IMR-90 (cell line): ENCODE data around the gene MAGEA2. TPM values are rescaled to one million over a fixed set of nuclear protein-coding genes. Genes with fewer than 3 reads are reported as not detected.
"Not testable (repeated sequence)": the region's sequence is repeated elsewhere in the genome, so short reads cannot be mapped to it uniquely, and the experiment has no call there.

ENCODE experiments used
- ATAC-seq: fragments of 200-7000 bp; cut with Tn5 transposase; 2 replicates; pipeline ENCODE4 v1.9.1; 2020; ENCODE audit warnings: low read depth, mild to moderate bottlenecking, moderate library complexity
- BruUV-seq: library from RNA; stranded (reverse); fragments of 400-500 nt; replicated peaks from 2 replicates; lab custom pipeline; 2021; lab: Mats Ljungman, UMichigan
- CTCF ChIA-PET: fragments of 300-600 bp; formaldehyde crosslinking; extraction: SDS; loops from one replicate; lab custom pipeline; 2021; ENCODE audit warnings: antibody characterized with exemption; lab: Yijun Ruan, JAX
- POLR2A ChIA-PET: fragments of 300-600 bp; sonication (Branson Sonifier 250); formaldehyde crosslinking; loops from one replicate; lab custom pipeline; 2022; ENCODE audit warnings: antibody characterized with exemption; ENCODE audit not compliant: unreplicated experiment; lab: Charles Lee
- DNase-seq: peaks from one replicate; pipeline ENCODE4 v3.0.0; 2013
- H2AFZ ChIP-seq: replicated peaks from 2 replicates; pipeline ENCODE3; 2013; ENCODE audit warnings: low read length, mild to moderate bottlenecking; ENCODE audit not compliant: poor library complexity
- H2AK5ac ChIP-seq: 2 replicates; pipeline ENCODE4 v1.6.1; 2013; ENCODE audit warnings: low read depth, low read length, inconsistent platforms
- H2AK9ac ChIP-seq: replicated peaks from 2 replicates; pipeline ENCODE3; 2013; ENCODE audit warnings: mild to moderate bottlenecking, low read depth, low read length, moderate library complexity; ENCODE audit not compliant: poor library complexity
- H2BK120ac ChIP-seq: 2 replicates; pipeline ENCODE4 v1.6.1; 2013; ENCODE audit warnings: low read depth, low read length, inconsistent platforms
- H2BK15ac ChIP-seq: 3 replicates; pipeline ENCODE4 v1.6.1; 2013; ENCODE audit warnings: low read depth, low read length, inconsistent platforms
- H2BK20ac ChIP-seq: 2 replicates; pipeline ENCODE4 v1.6.1; 2013; ENCODE audit warnings: low read depth, mild to moderate bottlenecking, inconsistent platforms, low read length, moderate library complexity
- H2BK5ac ChIP-seq: 2 replicates; pipeline ENCODE4 v1.6.1; 2013; ENCODE audit warnings: mild to moderate bottlenecking, low read depth, low read length, inconsistent platforms; ENCODE audit not compliant: poor library complexity, severe bottlenecking
- H3K14ac ChIP-seq: replicated peaks from 2 replicates; pipeline ENCODE4 v1.6.1; 2013; ENCODE audit warnings: low read depth, low read length, inconsistent platforms
- H3K18ac ChIP-seq: 2 replicates; pipeline ENCODE4 v1.6.1; 2013; ENCODE audit warnings: low read depth, low read length, control low read depth
- H3K23ac ChIP-seq: 2 replicates; pipeline ENCODE4 v1.6.1; 2013; ENCODE audit warnings: low read depth, low read length, inconsistent platforms
- H3K27ac ChIP-seq: 2 replicates; pipeline ENCODE4 v1.5.1; 2013; ENCODE audit warnings: mild to moderate bottlenecking, control low read depth, low read length; ENCODE audit not compliant: insufficient read depth
- H3K27me3 ChIP-seq: 2 replicates; pipeline ENCODE4 v1.6.1; 2013; ENCODE audit warnings: low read length; ENCODE audit not compliant: control insufficient read depth, insufficient read depth
- H3K36me3 ChIP-seq: 2 replicates; pipeline ENCODE4 v1.6.1; 2013; ENCODE audit warnings: low read length, mixed read lengths; ENCODE audit not compliant: control insufficient read depth, insufficient read depth
- H3K4ac ChIP-seq: 2 replicates; pipeline ENCODE4 v1.6.1; 2013; ENCODE audit warnings: low read depth, low read length, inconsistent platforms
- H3K4me1 ChIP-seq: 2 replicates; pipeline ENCODE4 v1.6.1; 2013; ENCODE audit warnings: low read length, mixed read lengths; ENCODE audit not compliant: control insufficient read depth, insufficient read depth
- H3K4me2 ChIP-seq: 2 replicates; pipeline ENCODE4 v1.6.1; 2013; ENCODE audit warnings: low read depth, mild to moderate bottlenecking, control low read depth, low read length, moderate library complexity
- H3K4me3 ChIP-seq: 2 replicates; pipeline ENCODE4 v1.5.1; 2013; ENCODE audit warnings: low read depth, mild to moderate bottlenecking, control low read depth, low read length, moderate library complexity; ENCODE audit not compliant: insufficient read depth
- H3K56ac ChIP-seq: 2 replicates; pipeline ENCODE4 v1.6.1; 2013; ENCODE audit warnings: low read length, inconsistent platforms; ENCODE audit not compliant: insufficient read depth; ENCODE audit errors: extremely low read depth
- H3K79me1 ChIP-seq, 2 experiments: 2 replicates each; pipeline ENCODE4 v1.6.1; 2013; ENCODE audit warnings: low read length in 2 of 2, inconsistent platforms in 1 of 2, low read depth in 1 of 2
- H3K9ac ChIP-seq: 2 replicates; pipeline ENCODE4 v1.6.1; 2013; ENCODE audit warnings: low read depth, low read length, control low read depth
- H3K9me1 ChIP-seq: 2 replicates; pipeline ENCODE4 v1.6.1; 2013; ENCODE audit warnings: low read length, inconsistent platforms; ENCODE audit not compliant: insufficient read depth
- H3K9me3 ChIP-seq: 2 replicates; pipeline ENCODE4 v1.6.1; 2013; ENCODE audit warnings: low read length; ENCODE audit not compliant: control insufficient read depth, insufficient read depth
- H4K20me1 ChIP-seq: 2 replicates; pipeline ENCODE4 v1.6.1; 2013; ENCODE audit warnings: low read length, inconsistent platforms; ENCODE audit not compliant: insufficient read depth
- H4K5ac ChIP-seq: 2 replicates; pipeline ENCODE4 v1.6.1; 2013; ENCODE audit warnings: mild to moderate bottlenecking, low read depth, low read length, control low read depth
- H4K8ac ChIP-seq, 2 experiments: 2 replicates each; pipeline ENCODE4 v1.6.1; 2013; ENCODE audit warnings: low read depth in 2 of 2, low read length in 2 of 2, control low read depth in 1 of 2, inconsistent platforms in 1 of 2
- H4K91ac ChIP-seq: 2 replicates; pipeline ENCODE4 v1.6.1; 2013; ENCODE audit warnings: low read depth, low read length, inconsistent platforms; ENCODE audit not compliant: insufficient read depth
- WGBS, 2 experiments: methylation state at CpG; one replicate each; pipeline versions ENCODE4 v1.1.5 to v1.1.7; 2013; ENCODE audit warnings: missing lambda C conversion rate in 2 of 2; ENCODE audit not compliant: insufficient read length in 1 of 2; ENCODE audit errors: extremely low coverage in 2 of 2; 5-methylcytosine and 5-hydroxymethylcytosine counted together
- dilution Hi-C: fragments of 300-500 bp; cut with HindIII; formaldehyde crosslinking; loops from one replicate; pipeline ENCODE4 v1.14.3; 2018; ENCODE audit warnings: low sequenced_read_pairs; ENCODE audit not compliant: unreplicated experiment
- in situ Hi-C: fragments of 300-500 bp; cut with MboI; formaldehyde crosslinking; loops from 3 replicates; pipeline ENCODE4 v1.14.3; 2019; ENCODE audit warnings: low sequenced_read_pairs, inconsistent platforms, mixed read lengths
- intact Hi-C: fragments of 100-400 bp; cut with micrococcal nuclease; formaldehyde crosslinking; loops from 2 replicates; pipeline ENCODE4 v1.10.0; 2022
- polyA plus RNA-seq, 3 experiments: library from polyadenylated mRNA; depleted of rRNA; stranded (reverse); fragments of >200 nt; gene quantifications; 2 replicates each; pipeline ENCODE4 v1.2.3, GENCODE V29; 2012; ENCODE audit warnings: low replicate concordance in 1 of 3
- total RNA-seq: library from RNA; depleted of rRNA; stranded (reverse); fragments of >200 nt; gene quantifications from 2 replicates; pipeline ENCODE4 v1.2.3, GENCODE V29; 2012

The MAGEA2 gene
- total and polyA plus RNA-seq, 2 of the 4 experiments (the other 2 are of a cell fraction) = not detected

DNA sequence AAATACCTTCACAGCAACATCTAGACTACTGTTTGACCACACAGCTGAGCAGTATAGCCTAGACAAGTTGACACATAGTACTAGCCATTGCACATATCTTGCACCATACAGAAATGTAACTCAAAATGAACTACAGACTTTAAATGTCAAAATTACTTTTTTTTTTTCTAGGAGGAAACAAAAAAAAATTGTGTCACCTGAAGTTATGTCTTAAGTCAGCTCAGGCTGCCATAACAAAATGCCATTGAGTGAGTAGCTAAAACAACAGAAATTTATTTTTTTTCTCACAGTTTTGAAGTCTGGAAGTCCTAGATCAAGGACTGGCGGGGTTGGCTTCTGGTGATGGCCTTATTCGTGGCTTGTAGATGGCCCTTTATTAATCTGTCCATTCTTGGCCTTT, 44.5 kb downstream of the MAGEA2 start, which contains the start of gene CSAG2:
TSS of gene CSAG2 (minus strand) at position 101 of the 400 bp plus-strand sequence. CDS start 161 bp downstream, outside the sequence.
- dilution Hi-C loops, H3K14ac ChIP-seq, BruUV-seq, H4K91ac ChIP-seq, H2BK120ac ChIP-seq, H3K27me3 ChIP-seq, H3K4ac ChIP-seq, H3K18ac ChIP-seq, in situ Hi-C loops, H4K5ac ChIP-seq, CTCF ChIA-PET, intact Hi-C loops, H3K4me2 ChIP-seq, H2BK20ac ChIP-seq, H3K9me1 ChIP-seq, H4K8ac ChIP-seq, H3K9me3 ChIP-seq, H2AK5ac ChIP-seq, H3K56ac ChIP-seq, H3K23ac ChIP-seq, H3K36me3 ChIP-seq, H3K79me1 ChIP-seq, DNase-seq, H2AK9ac ChIP-seq, H2AFZ ChIP-seq, H3K4me1 ChIP-seq, H4K20me1 ChIP-seq, H3K27ac ChIP-seq, H2BK5ac ChIP-seq, H3K4me3 ChIP-seq, ATAC-seq, H2BK15ac ChIP-seq, POLR2A ChIA-PET, H3K9ac ChIP-seq: not testable (repeated sequence)
- no CpG with 5 or more reads among the region's 2 CpGs for WGBS, 2 experiments

DNA sequence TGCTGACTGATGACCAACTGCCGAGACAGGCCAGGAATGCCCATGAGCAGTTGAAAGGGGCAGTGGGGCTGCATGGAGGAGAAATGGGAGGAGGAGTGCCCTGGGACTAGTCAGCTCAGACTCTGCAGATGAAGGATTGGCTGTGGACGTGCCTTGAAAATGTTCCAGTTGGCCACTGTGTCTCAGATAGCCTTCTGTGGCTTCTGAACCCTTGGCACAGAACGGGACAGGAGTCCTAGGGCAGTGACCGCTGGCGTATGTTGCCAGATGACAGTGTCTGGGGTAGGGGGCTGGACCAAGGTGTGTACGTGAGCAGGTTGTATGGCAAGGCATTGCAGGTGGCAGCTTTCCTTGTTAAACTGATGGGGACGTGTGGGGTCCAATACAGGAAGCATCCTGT, 47.1 kb downstream of the MAGEA2 start:
- H3K14ac ChIP-seq, H2BK120ac ChIP-seq, H3K18ac ChIP-seq, ATAC-seq, H2BK20ac ChIP-seq, DNase-seq, H3K9me3 ChIP-seq, H3K4me3 ChIP-seq, H3K56ac ChIP-seq, H4K5ac ChIP-seq, POLR2A ChIA-PET, H3K36me3 ChIP-seq, intact Hi-C loops, H3K4ac ChIP-seq, H4K20me1 ChIP-seq, H2BK15ac ChIP-seq, H2AK5ac ChIP-seq, BruUV-seq, H3K4me1 ChIP-seq, H3K23ac ChIP-seq, H2AK9ac ChIP-seq, H4K8ac ChIP-seq, in situ Hi-C loops, H3K9me1 ChIP-seq, dilution Hi-C loops, H3K4me2 ChIP-seq, H3K27me3 ChIP-seq, H3K79me1 ChIP-seq, CTCF ChIA-PET, H2AFZ ChIP-seq, H3K27ac ChIP-seq, H4K91ac ChIP-seq, H2BK5ac ChIP-seq, H3K9ac ChIP-seq: not testable (repeated sequence)
- 0% methylated on average over 1 of the region's 7 CpGs; no CpG with 5 or more reads in 1 of the 2 experiments for WGBS, 2 experiments
